Nucleus accumbens (tissue), 56 donors: Measurements from ENCODE around the gene SLC19A1.

Source experiments
- DNase-seq, 56 donors: peaks; one replicate each; lab custom pipeline; 2025; lab: John Stamatoyannopoulos, UW

SLC19A1 gene

GRCh38 chr21:45485686-45486442, 56.4 kb downstream of the SLC19A1 start:
- DNase-seq = no peak

GRCh38 chr21:45484318-45484717, 57.9 kb downstream of the SLC19A1 start:
- DNase-seq = no peak

- peak in 2 of 56 donors; percentile 4 to 29 for DNase-seq
Observed at GRCh38 chr21:45482899-45483821, 59.1 kb downstream of the SLC19A1 start.

GRCh38 chr21:45481977-45482898, 60.0 kb downstream of the SLC19A1 start:
- DNase-seq = no peak

- DNase-seq = no peak
Observed at GRCh38 chr21:45481566-45481965, 60.7 kb downstream of the SLC19A1 start.

- DNase-seq = no peak
Observed at GRCh38 chr21:45480701-45481500, 61.3 kb downstream of the SLC19A1 start.

- DNase-seq = no peak
Observed at GRCh38 chr21:45479691-45480675, 62.3 kb downstream of the SLC19A1 start.

- DNase-seq = no peak
Observed at GRCh38 chr21:45478816-45479669, 63.2 kb downstream of the SLC19A1 start.

GRCh38 chr21:45478115-45478801, 64.0 kb downstream of the SLC19A1 start:
- DNase-seq = peak in 41 of 56 donors; percentile 10 to 84 (median 42)

GRCh38 chr21:45477176-45478114, 64.8 kb downstream of the SLC19A1 start:
- no peak for DNase-seq

GRCh38 chr21:45476582-45476981, 65.7 kb downstream of the SLC19A1 start:
- no peak for DNase-seq

- DNase-seq = no peak
Observed at GRCh38 chr21:45475797-45476570, 66.3 kb downstream of the SLC19A1 start.

GRCh38 chr21:45475004-45475685, 67.1 kb downstream of the SLC19A1 start:
- DNase-seq = no peak

GRCh38 chr21:45474323-45474950, 67.8 kb downstream of the SLC19A1 start:
- DNase-seq = no peak
